OCI-LY3 (cell line): ENCODE results near the gene PLPPR1.

ENCODE experiments used
- CTCF ChIP-seq: fragments of 200-600, 300-600 bp; sonication (generic); IDR thresholded peaks from 2 replicates; pipeline ENCODE4 v1.5.1; 2014; ENCODE audit warnings: antibody characterized with exemption, low read length, low read depth
- EZH2phosphoT487 ChIP-seq: fragments of 200-600 bp; shearing (Covaris generic); IDR thresholded peaks from 2 replicates; pipeline ENCODE4 v1.6.1; 2018; ENCODE audit warnings: antibody characterized with exemption, mixed run types, low read depth

- TF ChIP-seq CTCF, result no peak
- TF ChIP-seq EZH2phosphoT487, result no peak
Observed at GRCh38 chr9:101342595-101342994, 314.1 kb downstream of the PLPPR1 start.
